ENCODE results near the gene THBS2. TPM values are rescaled to one million over a fixed set of nuclear protein-coding genes. Genes with fewer than 3 reads are reported as not detected.

Gene THBS2
- total RNA-seq, 1 donor from 2014 or later = not detected

- Mint-ChIP-seq H3K27ac (no peak overlapping the region), H3K36me3 (ENCODE audit: insufficient read depth) (no peaks in the 10 kb centered on the region)
- no peak for TF ChIP-seq CTCF (IDR thresholded peaks at IDR 0.05; ENCODE audit: unreplicated experiment)
Observed at GRCh38 chr6:169238766-169239165, 14.9 kb downstream of the THBS2 start.

GRCh38 chr6:169237496-169238134, 16.0 kb downstream of the THBS2 start:
- Mint-ChIP-seq H3K27ac (no peak overlapping the region), H3K9me3 (ENCODE audit: low read depth) (peaks cover 15% of the 10 kb centered on the region), H3K4me1 (ENCODE audit: low read depth) (no peaks in the 10 kb centered on the region), H3K27me3 (peaks cover 16% of the 10 kb centered on the region), H3K4me3 (ENCODE audit: low read depth) (no peak overlapping the region), H3K36me3 (ENCODE audit: insufficient read depth) (no peaks in the 10 kb centered on the region)
- TF ChIP-seq CTCF (IDR thresholded peaks at IDR 0.05; ENCODE audit: unreplicated experiment) = no peak
- no peak for DNase-seq (ENCODE audit: low spot score, unreplicated experiment)

More at GRCh38 chr6:169238766-169239165, 14.9 kb downstream of the THBS2 start:
- Mint-ChIP-seq H3K9me3 (ENCODE audit: low read depth) (peaks cover 7% of the 10 kb centered on the region), H3K4me3 (ENCODE audit: low read depth) (no peak overlapping the region), H3K4me1 (ENCODE audit: low read depth) (peaks cover 7% of the 10 kb centered on the region), H3K27me3 (peaks cover 16% of the 10 kb centered on the region)
- no peak for DNase-seq (ENCODE audit: low spot score, unreplicated experiment)

DNA sequence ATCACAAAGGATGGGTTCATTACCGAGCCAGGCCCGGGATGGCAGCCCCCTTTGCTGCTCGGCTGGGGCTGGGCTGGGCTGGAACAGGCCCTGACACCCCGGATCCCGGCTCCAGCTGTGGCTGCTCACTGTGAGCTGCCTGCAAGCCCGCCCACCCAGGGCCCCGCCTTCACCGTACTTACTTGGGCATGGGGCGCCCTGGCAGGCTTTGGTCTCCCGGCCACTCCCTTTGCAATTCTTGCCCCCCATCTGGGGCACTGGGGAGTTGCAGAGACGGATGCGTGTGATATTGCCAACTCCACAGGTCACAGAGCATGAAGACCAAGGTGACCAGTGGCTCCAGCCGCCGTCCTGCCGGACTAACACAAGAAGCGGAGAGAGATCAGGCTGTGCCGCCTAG, 16.7 kb downstream of the THBS2 start:
- peaks cover 16% of the 10 kb centered on the region for H3K27me3 Mint-ChIP-seq
- no peak overlapping the region for H3K4me3 Mint-ChIP-seq (ENCODE audit: low read depth)
- no peak for TF ChIP-seq CTCF (IDR thresholded peaks at IDR 0.05; ENCODE audit: unreplicated experiment)
- H3K27ac Mint-ChIP-seq = no peak overlapping the region
- no peaks in the 10 kb centered on the region for H3K4me1 Mint-ChIP-seq (ENCODE audit: low read depth)
- H3K36me3 Mint-ChIP-seq (ENCODE audit: insufficient read depth) = no peaks in the 10 kb centered on the region
- H3K9me3 Mint-ChIP-seq (ENCODE audit: low read depth) = peaks cover 15% of the 10 kb centered on the region
- no peak for DNase-seq (ENCODE audit: low spot score, unreplicated experiment)

DNA sequence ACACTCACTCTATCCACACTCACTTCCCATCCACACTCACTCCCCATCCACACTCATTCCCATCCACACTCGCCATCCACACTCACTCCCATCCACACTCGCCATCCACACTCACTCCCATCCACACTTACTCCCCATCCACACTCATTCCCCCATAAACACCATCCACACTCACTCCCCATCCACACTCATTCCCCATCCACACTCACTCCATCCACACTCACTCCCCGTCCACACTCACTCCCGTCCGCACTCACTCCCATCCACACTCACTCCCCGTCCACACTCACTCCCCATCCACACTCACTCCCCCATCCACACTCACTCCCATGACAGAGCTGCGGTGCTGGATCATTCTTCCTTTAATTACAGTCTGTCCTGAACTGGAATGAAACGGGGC, 17.1 kb downstream of the THBS2 start:
- H3K4me1 Mint-ChIP-seq (ENCODE audit: low read depth) = no peaks in the 10 kb centered on the region
- no peak overlapping the region for H3K4me3 Mint-ChIP-seq (ENCODE audit: low read depth)
- DNase-seq (ENCODE audit: low spot score, unreplicated experiment) = no peak
- no peaks in the 10 kb centered on the region for H3K36me3 Mint-ChIP-seq (ENCODE audit: insufficient read depth)
- TF ChIP-seq CTCF (IDR thresholded peaks at IDR 0.05; ENCODE audit: unreplicated experiment) = no peak
- no peak overlapping the region for H3K27ac Mint-ChIP-seq
- H3K27me3 Mint-ChIP-seq = peaks cover 16% of the 10 kb centered on the region
- peaks cover 15% of the 10 kb centered on the region for H3K9me3 Mint-ChIP-seq (ENCODE audit: low read depth)

DNA sequence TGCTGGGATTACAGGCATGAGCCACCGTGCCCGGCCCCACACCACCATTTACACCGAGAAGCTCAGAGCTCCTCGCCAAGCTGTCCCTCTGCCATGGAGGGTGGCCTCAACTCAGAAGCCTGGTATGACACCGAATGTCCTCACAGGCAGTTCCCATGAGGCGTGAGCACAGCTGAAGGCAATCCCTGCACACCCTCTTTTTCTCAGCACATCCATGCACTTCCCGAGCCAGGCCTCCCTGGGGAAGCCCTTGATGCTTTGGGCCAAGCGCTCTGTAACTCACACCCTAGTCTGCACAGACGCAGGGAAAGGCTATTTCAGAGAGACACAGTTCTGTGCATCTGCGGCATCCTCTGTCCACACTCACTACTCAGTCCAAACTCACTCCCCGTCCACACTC, 18.4 kb downstream of the THBS2 start:
- H3K9me3 Mint-ChIP-seq (ENCODE audit: low read depth) = peaks cover 15% of the 10 kb centered on the region
- TF ChIP-seq CTCF (IDR thresholded peaks at IDR 0.05; ENCODE audit: unreplicated experiment) = no peak
- H3K36me3 Mint-ChIP-seq (ENCODE audit: insufficient read depth) = no peaks in the 10 kb centered on the region
- H3K27me3 Mint-ChIP-seq = peaks cover 9% of the 10 kb centered on the region
- H3K4me1 Mint-ChIP-seq (ENCODE audit: low read depth) = no peaks in the 10 kb centered on the region
- H3K27ac Mint-ChIP-seq = no peak overlapping the region
- no peak for DNase-seq (ENCODE audit: low spot score, unreplicated experiment)
- no peak overlapping the region for H3K4me3 Mint-ChIP-seq (ENCODE audit: low read depth)

Data from progenitor cell of endocrine pancreas (in vitro differentiated cells).